Esophagus squamous epithelium (tissue), 5 donors: ENCODE data around the gene HSPBP1. TPM values are rescaled to one million over a fixed set of nuclear protein-coding genes. Genes with fewer than 3 reads are reported as not detected.

Experiments used
- DNase-seq: peaks from one replicate; lab custom pipeline; 2025; lab: John Stamatoyannopoulos, UW
- H3K27ac ChIP-seq, 4 donors: fragments of 200-600 bp; sonication (generic); one replicate each; pipeline ENCODE4 v1.5.1; 2016 to 2019; ENCODE audit warnings: mild to moderate bottlenecking in 1 of 4
- H3K27me3 ChIP-seq, 4 donors: fragments of 200-600 bp; sonication (generic); 1 replicate in 3 of 4; 2 replicates in 1 of 4; pipeline versions ENCODE4 v1.5.1 to v1.6.0; 2017 to 2021; ENCODE audit warnings: antibody characterized with exemption in 1 of 4
- H3K36me3 ChIP-seq, 3 donors: fragments of 200-600 bp; sonication (generic); one replicate each; pipeline ENCODE4 v1.5.1; 2016 to 2019
- H3K4me1 ChIP-seq, 3 donors: fragments of 200-600 bp; sonication (generic); one replicate each; pipeline ENCODE4 v1.5.1; 2017 to 2019
- H3K4me3 ChIP-seq, 4 donors: fragments of 200-600 bp; sonication (generic); 1 replicate in 3 of 4; 2 replicates in 1 of 4; pipeline ENCODE4 v1.5.1; 2016 to 2019; ENCODE audit warnings: mild to moderate bottlenecking in 2 of 4, moderate library complexity in 1 of 4
- H3K9me3 ChIP-seq, 3 donors: fragments of 200-600 bp; sonication (generic); one replicate each; pipeline ENCODE4 v1.5.1; 2016 to 2019
- CTCF ChIP-seq, 6 experiments: fragments of 450-650 bp in 4 of 6; fragments of 200-600 bp in 2 of 6; sonication (generic) in 2 of 6; IDR thresholded peaks; one replicate each; pipeline ENCODE4 v1.5.1; 2016 to 2019; ENCODE audit warnings: antibody characterized with exemption in 6 of 6, mild to moderate bottlenecking in 4 of 6, moderate library complexity in 4 of 6
- POLR2A ChIP-seq, 4 donors: fragments of 450-650 bp; IDR thresholded peaks; one replicate each; pipeline ENCODE4 v1.6.1; 2017; ENCODE audit warnings: antibody characterized with exemption in 4 of 4, mild to moderate bottlenecking in 4 of 4, moderate library complexity in 3 of 4
- WGBS, 2 donors: methylation state at CpG; one replicate each; pipeline ENCODE4 v1.1.5; 2018; 5-methylcytosine and 5-hydroxymethylcytosine counted together
- intact Hi-C: fragments of 100-400 bp; cut with DNase I; formaldehyde crosslinking; loops from one replicate; pipeline ENCODE4 v1.15.0; 2022
- total RNA-seq, 4 donors: library from RNA; depleted of rRNA; stranded (reverse); fragments of >200 nt; gene quantifications; one replicate each; pipeline ENCODE4 v1.1.0, GENCODE V29; 2016
- donor health status: DM: yes; HTN: yes; CAD: no.

HSPBP1 gene
- total RNA-seq, 4 donors from 2014 or later: 27.1 to 40.7 (median 32.4) TPM

DNA sequence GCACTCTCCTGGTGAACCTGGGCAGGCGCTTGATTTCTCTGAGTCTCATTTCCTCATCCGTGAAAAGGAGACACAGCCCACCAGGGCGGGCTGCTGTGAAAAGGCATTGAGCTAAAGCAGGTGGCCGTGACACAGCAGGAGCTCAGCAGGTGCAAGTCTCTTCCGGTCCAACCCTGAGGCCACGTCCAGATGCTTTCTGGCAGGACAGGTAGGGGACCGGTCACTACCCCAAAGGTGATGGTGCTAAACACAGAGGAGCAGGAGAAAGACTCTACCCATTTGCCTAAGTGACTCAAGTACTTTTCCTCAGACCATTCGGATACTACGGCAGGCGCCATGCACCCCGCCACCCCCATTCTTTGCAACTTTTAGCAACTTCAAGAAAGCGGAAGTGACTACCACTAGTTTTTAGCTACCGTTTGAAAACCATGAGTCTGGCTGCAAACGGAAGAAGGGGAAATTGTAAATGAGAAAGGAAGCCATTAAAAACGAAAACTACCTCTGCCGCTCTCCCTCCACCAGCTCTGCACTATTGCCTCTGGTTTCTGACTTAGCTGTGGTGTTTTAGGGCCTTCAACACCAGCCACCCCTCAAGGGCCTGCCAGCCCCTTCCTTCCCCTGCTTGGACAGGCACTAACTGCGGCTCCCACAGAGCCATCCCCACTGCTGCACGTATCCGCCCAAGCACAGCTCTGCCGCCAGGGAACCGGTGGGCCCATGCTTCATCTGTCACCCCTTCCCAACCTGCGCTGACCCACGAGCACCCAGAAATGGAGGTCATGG, 25.9 kb downstream of the HSPBP1 start:
- H3K4me1 ChIP-seq: peaks cover 65 to 91% (median 65%) of the 10 kb centered on the region in 3 donors
- H3K4me3 ChIP-seq: peak overlapping the region in 3 of 4 donors; percentile 27 to 99 (median 98)
- 61 to 70% methylated on average over 20 of the region's 23 CpGs for WGBS, 2 donors
- no peaks in the 10 kb centered on the region for H3K27me3 ChIP-seq
- intact Hi-C loops: no loop called here
- no peaks in the 10 kb centered on the region for H3K9me3 ChIP-seq
- H3K27ac ChIP-seq: peak overlapping the region; percentile 57 to 83 (median 71)
- peaks cover 0 to 9% (median 0%) of the 10 kb centered on the region in 3 donors for H3K36me3 ChIP-seq
- TF ChIP-seq POLR2A (IDR thresholded peaks at IDR 0.05) (no peak), CTCF (IDR thresholded peaks at IDR 0.05) (no peak)
- no peak for DNase-seq

- H3K4me3 ChIP-seq: peak overlapping the region in 1 of 4 donors; percentile 99
- 75 to 82% methylated on average over 6 to 10 of the region's 21 CpGs for WGBS, 2 donors
- H3K9me3 ChIP-seq: no peaks in the 10 kb centered on the region
- TF ChIP-seq POLR2A (IDR thresholded peaks at IDR 0.05) (no peak), CTCF (IDR thresholded peaks at IDR 0.05) (no peak)
- intact Hi-C loops: no loop called here
- no peak for DNase-seq
- peak overlapping the region in 3 of 4 donors; percentile 2 to 76 (median 39) for H3K27ac ChIP-seq
- H3K27me3 ChIP-seq: no peaks in the 10 kb centered on the region
- peaks cover 66 to 100% (median 71%) of the 10 kb centered on the region in 3 donors for H3K4me1 ChIP-seq
- H3K36me3 ChIP-seq: peaks cover 0 to 10% (median 0%) of the 10 kb centered on the region in 3 donors
These were observed 26.9 kb downstream of the HSPBP1 start for GRCh38 chr19:55252760-55253663.

- Histone ChIP-seq H3K4me3 (peak overlapping the region in 1 of 4 donors; percentile 34), H3K9me3 (no peaks in the 10 kb centered on the region), H3K36me3 (peaks cover 5 to 25% (median 7%) of the 10 kb centered on the region in 3 donors), H3K27ac (peak overlapping the region; percentile 54 to 76 (median 74)), H3K27me3 (no peaks in the 10 kb centered on the region), H3K4me1 (peaks cover 61 to 96% (median 65%) of the 10 kb centered on the region in 3 donors)
- TF ChIP-seq POLR2A (IDR thresholded peaks at IDR 0.05) (no peak), CTCF (IDR thresholded peaks at IDR 0.05) (no peak)
- 18 to 27% methylated on average over 5 to 8 of the region's 19 CpGs for WGBS, 2 donors
- DNase-seq: no peak
- intact Hi-C loops: no loop called here
These were observed 28.4 kb downstream of the HSPBP1 start for GRCh38 chr19:55251341-55252081.

DNA sequence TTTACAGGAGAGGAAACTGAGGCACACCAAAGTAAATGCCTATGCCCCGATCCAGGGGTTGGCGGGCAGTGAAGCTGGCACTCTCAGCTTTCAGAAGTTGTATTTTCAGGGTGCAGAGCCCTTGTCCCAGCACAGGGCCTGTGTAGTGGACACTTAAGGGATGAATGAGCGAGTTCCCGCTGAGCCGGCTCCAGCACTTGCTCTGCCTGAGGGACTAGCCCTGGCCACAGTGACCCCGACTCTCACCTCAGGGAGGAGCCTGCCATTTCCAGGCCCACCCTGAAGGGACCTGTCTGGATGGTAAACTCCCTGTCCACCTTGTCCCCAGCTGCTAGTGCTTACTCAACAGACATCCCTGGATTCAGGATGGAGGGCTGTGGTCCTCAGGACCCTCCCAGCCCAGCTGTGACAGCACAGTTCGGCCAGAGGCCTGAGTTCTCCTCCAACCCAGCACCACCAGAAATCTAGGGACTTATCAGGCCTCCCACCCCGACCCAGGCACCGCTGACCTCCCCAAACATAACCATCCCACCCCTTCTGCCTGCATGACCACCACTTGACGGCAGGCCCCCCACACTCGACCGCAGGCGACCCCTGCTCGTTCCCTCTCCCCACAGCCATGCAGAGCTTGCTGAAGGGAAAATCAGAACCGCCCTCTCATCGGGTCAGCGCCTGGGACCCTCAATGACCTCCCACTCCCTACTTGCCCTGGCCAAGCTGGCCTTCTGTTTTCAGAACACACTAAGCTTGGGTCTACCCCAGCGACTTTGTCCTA, 29.5 kb downstream of the HSPBP1 start:
- TF ChIP-seq CTCF (IDR thresholded peaks at IDR 0.05) (no peak), POLR2A (IDR thresholded peaks at IDR 0.05) (no peak)
- Histone ChIP-seq H3K9me3 (no peaks in the 10 kb centered on the region), H3K27ac (peak overlapping the region; percentile 54 to 76 (median 74)), H3K4me1 (peaks cover 52 to 85% (median 54%) of the 10 kb centered on the region in 3 donors), H3K4me3 (no peak overlapping the region), H3K27me3 (no peaks in the 10 kb centered on the region), H3K36me3 (peaks cover 15 to 36% (median 15%) of the 10 kb centered on the region in 3 donors)
- WGBS, 2 donors: 90 to 93% methylated on average over 12 to 16 of the region's 18 CpGs
- intact Hi-C loops: no loop called here
- DNase-seq: no peak
